A673 (cell line): ENCODE results near the gene ASTL. TPM values are rescaled to one million over a fixed set of nuclear protein-coding genes. Genes with fewer than 3 reads are reported as not detected.

Source experiments
- BruUV-seq: library from RNA; stranded (reverse); fragments of 400-500 nt; replicated peaks from 2 replicates; lab custom pipeline; 2021; lab: Mats Ljungman, UMichigan
- CTCF ChIA-PET: fragments of 300-600 bp; sonication (Branson Sonifier 250); formaldehyde crosslinking; loops from one replicate; lab custom pipeline; 2022; ENCODE audit warnings: antibody characterized with exemption; lab: Charles Lee
- POLR2A ChIA-PET: fragments of 300-600 bp; sonication (Branson Sonifier 250); formaldehyde crosslinking; loops from one replicate; lab custom pipeline; 2022; ENCODE audit warnings: antibody characterized with exemption; ENCODE audit not compliant: low non-redundant PET; lab: Charles Lee
- DNase-seq: peaks from one replicate; pipeline ENCODE4 v3.0.0-alpha.2; 2015; ENCODE audit warnings: low spot score
- H3K27ac ChIP-seq: fragments of 200-600 bp; sonication (generic); 2 replicates; pipeline ENCODE4 v1.5.1; 2016; ENCODE audit warnings: mixed run types, low read depth, mild to moderate bottlenecking, mixed read lengths, antibody characterized with exemption, low read length; ENCODE audit not compliant: poor library complexity, severe bottlenecking
- H3K27me3 ChIP-seq: fragments of 200-600 bp; sonication (generic); replicated peaks from 2 replicates; pipeline ENCODE4 v1.6.1; 2017; ENCODE audit warnings: mixed run types, low read depth, mild to moderate bottlenecking, mixed read lengths, antibody characterized with exemption, low read length; ENCODE audit not compliant: insufficient read depth, poor library complexity
- H3K36me3 ChIP-seq: fragments of 200-600 bp; sonication (generic); 2 replicates; pipeline ENCODE4 v1.6.1; 2016; ENCODE audit warnings: mixed run types, mild to moderate bottlenecking, mixed read lengths, antibody characterized with exemption, low read length; ENCODE audit not compliant: insufficient read depth, poor library complexity, severe bottlenecking
- H3K4me1 ChIP-seq: fragments of 200-600 bp; sonication (generic); 2 replicates; pipeline ENCODE4 v1.6.1; 2017; ENCODE audit warnings: mixed run types, mild to moderate bottlenecking, mixed read lengths, antibody characterized with exemption, low read length; ENCODE audit not compliant: insufficient read depth, poor library complexity, severe bottlenecking
- H3K4me3 ChIP-seq: fragments of 200-600 bp; sonication (generic); 2 replicates; pipeline ENCODE4 v1.5.1; 2016; ENCODE audit warnings: low read depth, mixed run types, mild to moderate bottlenecking, mixed read lengths, low read length; ENCODE audit not compliant: poor library complexity, severe bottlenecking
- H3K9me3 ChIP-seq: fragments of 200-600 bp; sonication (generic); 2 replicates; pipeline ENCODE4 v1.6.1; 2016; ENCODE audit warnings: mixed run types, low read depth, mild to moderate bottlenecking, mixed read lengths, antibody characterized with exemption, low read length; ENCODE audit not compliant: poor library complexity, severe bottlenecking
- CTCF ChIP-seq: fragments of 300-800, 200-600 bp; sonication (generic); conservative IDR thresholded peaks from 2 replicates; pipeline ENCODE4 v1.5.1; 2017; ENCODE audit warnings: low read depth, mild to moderate bottlenecking, antibody characterized with exemption, low read length, moderate library complexity, mixed read lengths
- EZH2 ChIP-seq: fragments of 200-600 bp; sonication (generic); IDR thresholded peaks from 2 replicates; pipeline ENCODE4 v1.6.1; 2017; ENCODE audit warnings: borderline replicate concordance, low read depth, mild to moderate bottlenecking, mixed read lengths, antibody characterized with exemption, low read length; ENCODE audit not compliant: poor library complexity, severe bottlenecking
- intact Hi-C: fragments of 100-400 bp; cut with micrococcal nuclease; formaldehyde crosslinking; loops from one replicate; pipeline ENCODE4 v1.10.0; 2022; ENCODE audit not compliant: unreplicated experiment
- total RNA-seq: library from RNA; stranded (reverse); gene quantifications from 2 replicates; pipeline ENCODE4 v1.2.3, GENCODE V29; 2021

ASTL gene
- total RNA-seq, 1 experiment from 2014 or later = not detected

GRCh38 chr2:96091711-96092572, 46.4 kb downstream of the ASTL start:
- POLR2A ChIA-PET = no interaction called here

GRCh38 chr2:96091141-96091710, 47.1 kb downstream of the ASTL start:
- DNase-seq = no peak
- no peaks in the 10 kb centered on the region for H3K4me1 ChIP-seq
- H3K36me3 ChIP-seq = no peaks in the 10 kb centered on the region
- POLR2A ChIA-PET = no interaction called here
- no TSS peak for BruUV-seq
- intact Hi-C loops = no loop called here
- TF ChIP-seq EZH2 = no peak
- TF ChIP-seq CTCF = no peak
- H3K27me3 ChIP-seq = no peaks in the 10 kb centered on the region
- no peaks in the 10 kb centered on the region for H3K9me3 ChIP-seq
- no peak overlapping the region for H3K27ac ChIP-seq
- H3K4me3 ChIP-seq = no peak overlapping the region
- CTCF ChIA-PET = no interaction called here

More at GRCh38 chr2:96091711-96092572, 46.4 kb downstream of the ASTL start:
- intact Hi-C loops = no loop called here
- Histone ChIP-seq H3K36me3 (no peaks in the 10 kb centered on the region), H3K4me1 (no peaks in the 10 kb centered on the region), H3K27me3 (no peaks in the 10 kb centered on the region), H3K4me3 (no peak overlapping the region), H3K27ac (no peak overlapping the region), H3K9me3 (no peaks in the 10 kb centered on the region)
- CTCF ChIA-PET = no interaction called here
- BruUV-seq = no TSS peak
- DNase-seq = no peak
- TF ChIP-seq EZH2 (no peak), CTCF (no peak)

- Histone ChIP-seq H3K9me3 (no peaks in the 10 kb centered on the region), H3K27me3 (no peaks in the 10 kb centered on the region), H3K4me3 (no peak overlapping the region), H3K27ac (no peak overlapping the region), H3K36me3 (no peaks in the 10 kb centered on the region), H3K4me1 (no peaks in the 10 kb centered on the region)
- POLR2A ChIA-PET = no interaction called here
- CTCF ChIA-PET = no interaction called here
- TF ChIP-seq CTCF = no peak
- no TSS peak for BruUV-seq
- intact Hi-C loops = no loop called here
- no peak for DNase-seq
Measured at GRCh38 chr2:96090196-96090926, 47.9 kb downstream of the ASTL start.
